Neural cell (in vitro differentiated cells): ENCODE data around the gene CXorf58. TPM values are rescaled to one million over a fixed set of nuclear protein-coding genes. Genes with fewer than 3 reads are reported as not detected.

Experiments
- H2AFZ ChIP-seq: fragments of 200-600, 300-800 bp; sonication (generic), shearing (Covaris generic); 2 replicates; pipeline ENCODE4 v1.6.0; 2014; ENCODE audit warnings: low read depth, mild to moderate bottlenecking, antibody characterized with exemption, low read length, moderate library complexity
- H3F3A ChIP-seq: fragments of 200-600 bp; shearing (Covaris generic); 2 replicates; pipeline ENCODE4 v1.6.1; 2016; ENCODE audit warnings: mild to moderate bottlenecking, moderate library complexity, mixed read lengths, antibody characterized with exemption, low read length; ENCODE audit not compliant: insufficient read depth, poor library complexity, severe bottlenecking
- H3K27ac ChIP-seq: fragments of 200-600, 300-800 bp; sonication (generic), shearing (Covaris generic); 2 replicates; pipeline ENCODE4 v1.5.1; 2014; ENCODE audit warnings: mild to moderate bottlenecking, low read length, moderate library complexity
- H3K27me3 ChIP-seq: fragments of 300-800, 200-600 bp; sonication (generic), shearing (Covaris generic); 2 replicates; pipeline ENCODE4 v1.6.0; 2014; ENCODE audit warnings: mild to moderate bottlenecking, low read depth, low read length, moderate library complexity; ENCODE audit not compliant: insufficient read depth
- H3K36me3 ChIP-seq: fragments of 300-800, 200-600 bp; sonication (generic), shearing (Covaris generic); 2 replicates; pipeline ENCODE4 v1.5.1; 2014; ENCODE audit warnings: mild to moderate bottlenecking, antibody characterized with exemption, low read length, moderate library complexity; ENCODE audit not compliant: insufficient read depth
- H3K4me2 ChIP-seq: fragments of 300-800, 200-600 bp; sonication (generic), shearing (Covaris generic); 2 replicates; pipeline ENCODE4 v1.6.0; 2014; ENCODE audit warnings: mild to moderate bottlenecking, low read length
- H3K4me3 ChIP-seq: fragments of 300-800, 200-600 bp; sonication (generic), shearing (Covaris generic); 2 replicates; pipeline ENCODE4 v1.5.1; 2014; ENCODE audit warnings: mild to moderate bottlenecking, low read length, moderate library complexity
- H3K79me2 ChIP-seq: fragments of 200-600 bp; shearing (Covaris generic); replicated peaks from 2 replicates; pipeline ENCODE4 v1.6.0; 2014; ENCODE audit warnings: mild to moderate bottlenecking, low read length, moderate library complexity; ENCODE audit not compliant: insufficient read depth
- H3K9ac ChIP-seq: fragments of 300-800, 200-600 bp; sonication (generic), shearing (Covaris generic); 2 replicates; pipeline ENCODE4 v1.6.1; 2016; ENCODE audit warnings: mild to moderate bottlenecking, low read length, mixed read lengths
- H3K9me2 ChIP-seq: fragments of 200-600 bp; shearing (Covaris generic); 2 replicates; pipeline ENCODE4 v1.6.1; 2016; ENCODE audit warnings: mild to moderate bottlenecking, low read length, mixed read lengths; ENCODE audit not compliant: insufficient read depth
- H3K9me3 ChIP-seq: fragments of 200-600, 300-800 bp; sonication (generic), shearing (Covaris generic); 2 replicates; pipeline ENCODE4 v1.6.1; 2016; ENCODE audit warnings: mild to moderate bottlenecking, mixed run types, low read length, moderate library complexity, mixed read lengths
- H4K20me1 ChIP-seq: fragments of 200-600 bp; shearing (Covaris generic); 2 replicates; pipeline ENCODE4 v1.6.1; 2016; ENCODE audit warnings: mild to moderate bottlenecking, mixed run types; ENCODE audit not compliant: insufficient read depth
- EP300 ChIP-seq: fragments of 450-650 bp; conservative IDR thresholded peaks from 2 replicates; pipeline ENCODE4 v1.6.1; 2014; ENCODE audit warnings: antibody characterized with exemption, mild to moderate bottlenecking, moderate library complexity; ENCODE audit not compliant: poor library complexity, severe bottlenecking
- EZH2 ChIP-seq: fragments of 200-600, 300-800 bp; shearing (Covaris generic), sonication (generic); IDR thresholded peaks from 2 replicates; pipeline ENCODE4 v1.6.1; 2014; ENCODE audit warnings: antibody characterized with exemption, low read length, borderline replicate concordance, mild to moderate bottlenecking; ENCODE audit not compliant: insufficient read depth, poor library complexity, severe bottlenecking
- MXI1 ChIP-seq: fragments of 450-650 bp; conservative IDR thresholded peaks from 2 replicates; pipeline ENCODE4 v1.6.1; 2014; ENCODE audit warnings: antibody characterized with exemption, mild to moderate bottlenecking; ENCODE audit not compliant: poor library complexity, severe bottlenecking
- POLR2AphosphoS5 ChIP-seq: IDR thresholded peaks from 2 replicates; pipeline ENCODE4 v1.6.1; 2012
- RAD21 ChIP-seq: fragments of 450-650 bp; conservative IDR thresholded peaks from 2 replicates; pipeline ENCODE4 v1.6.1; 2014; ENCODE audit warnings: antibody characterized with exemption, mild to moderate bottlenecking, moderate library complexity
- SMC3 ChIP-seq: fragments of 450-650 bp; conservative IDR thresholded peaks from 2 replicates; pipeline ENCODE4 v1.6.1; 2014; ENCODE audit warnings: antibody characterized with exemption, mild to moderate bottlenecking, moderate library complexity; ENCODE audit not compliant: poor library complexity
- TAF1 ChIP-seq: IDR thresholded peaks from 2 replicates; pipeline ENCODE4 v1.6.1; 2012; ENCODE audit warnings: low read depth
- polyA plus RNA-seq: library from polyadenylated mRNA; depleted of rRNA; stranded (reverse); fragments of >200 nt; gene quantifications from 2 replicates; pipeline ENCODE4 v1.2.3, GENCODE V29; 2014
- TF ChIP-seq, protein P1 (sequence below): fragments of 450-650 bp; IDR thresholded peaks from 2 replicates; pipeline ENCODE4 v1.5.1; 2014; ENCODE audit warnings: antibody characterized with exemption, mild to moderate bottlenecking, moderate library complexity; ENCODE audit not compliant: poor library complexity, severe bottlenecking
- TF ChIP-seq, protein P2 (sequence below): IDR thresholded peaks from 2 replicates; pipeline ENCODE4 v1.6.1; 2012; ENCODE audit warnings: borderline replicate concordance

The CXorf58 gene
- polyA plus RNA-seq, 1 donor from 2014 or later: 0.14 TPM

DNA sequence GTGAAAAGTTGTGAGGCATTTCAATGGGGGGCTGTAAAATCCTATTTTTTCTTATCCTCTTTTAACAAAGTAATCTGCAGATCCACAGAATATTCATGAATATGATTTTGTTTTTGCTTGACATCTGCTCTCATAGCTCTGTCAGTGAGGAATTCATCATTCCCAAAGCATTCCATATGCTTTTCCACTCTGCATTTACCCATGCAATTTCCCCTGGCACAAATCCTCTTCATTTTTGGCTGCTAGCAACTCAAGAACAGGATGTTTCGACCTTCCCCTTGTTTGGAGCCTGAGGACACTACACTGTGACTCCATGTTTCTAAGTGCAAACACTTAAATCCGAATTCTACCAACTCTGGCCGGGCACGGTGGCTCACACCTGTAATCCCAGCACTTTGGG is 70.7 kb downstream of the CXorf58 start:
- H4K20me1 ChIP-seq: no peaks in the 10 kb centered on the region
- no peaks in the 10 kb centered on the region for H3K36me3 ChIP-seq
- H3F3A ChIP-seq: no peaks in the 10 kb centered on the region
- H3K9ac ChIP-seq: no peak overlapping the region
- H3K9me3 ChIP-seq: no peaks in the 10 kb centered on the region
- H2AFZ ChIP-seq: no peak overlapping the region
- H3K4me2 ChIP-seq: no peak overlapping the region
- no peaks in the 10 kb centered on the region for H3K9me2 ChIP-seq
- no peaks in the 10 kb centered on the region for H3K79me2 ChIP-seq
- no peak overlapping the region for H3K4me3 ChIP-seq
- H3K27me3 ChIP-seq: no peaks in the 10 kb centered on the region
- TF ChIP-seq, protein P1, sequence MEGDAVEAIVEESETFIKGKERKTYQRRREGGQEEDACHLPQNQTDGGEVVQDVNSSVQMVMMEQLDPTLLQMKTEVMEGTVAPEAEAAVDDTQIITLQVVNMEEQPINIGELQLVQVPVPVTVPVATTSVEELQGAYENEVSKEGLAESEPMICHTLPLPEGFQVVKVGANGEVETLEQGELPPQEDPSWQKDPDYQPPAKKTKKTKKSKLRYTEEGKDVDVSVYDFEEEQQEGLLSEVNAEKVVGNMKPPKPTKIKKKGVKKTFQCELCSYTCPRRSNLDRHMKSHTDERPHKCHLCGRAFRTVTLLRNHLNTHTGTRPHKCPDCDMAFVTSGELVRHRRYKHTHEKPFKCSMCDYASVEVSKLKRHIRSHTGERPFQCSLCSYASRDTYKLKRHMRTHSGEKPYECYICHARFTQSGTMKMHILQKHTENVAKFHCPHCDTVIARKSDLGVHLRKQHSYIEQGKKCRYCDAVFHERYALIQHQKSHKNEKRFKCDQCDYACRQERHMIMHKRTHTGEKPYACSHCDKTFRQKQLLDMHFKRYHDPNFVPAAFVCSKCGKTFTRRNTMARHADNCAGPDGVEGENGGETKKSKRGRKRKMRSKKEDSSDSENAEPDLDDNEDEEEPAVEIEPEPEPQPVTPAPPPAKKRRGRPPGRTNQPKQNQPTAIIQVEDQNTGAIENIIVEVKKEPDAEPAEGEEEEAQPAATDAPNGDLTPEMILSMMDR: no peak
- TF ChIP-seq TAF1 (no peak), POLR2AphosphoS5 (no peak), EZH2 (no peak), RAD21 (no peak), EP300 (no peak), SMC3 (no peak), MXI1 (no peak)
- TF ChIP-seq, protein P2, sequence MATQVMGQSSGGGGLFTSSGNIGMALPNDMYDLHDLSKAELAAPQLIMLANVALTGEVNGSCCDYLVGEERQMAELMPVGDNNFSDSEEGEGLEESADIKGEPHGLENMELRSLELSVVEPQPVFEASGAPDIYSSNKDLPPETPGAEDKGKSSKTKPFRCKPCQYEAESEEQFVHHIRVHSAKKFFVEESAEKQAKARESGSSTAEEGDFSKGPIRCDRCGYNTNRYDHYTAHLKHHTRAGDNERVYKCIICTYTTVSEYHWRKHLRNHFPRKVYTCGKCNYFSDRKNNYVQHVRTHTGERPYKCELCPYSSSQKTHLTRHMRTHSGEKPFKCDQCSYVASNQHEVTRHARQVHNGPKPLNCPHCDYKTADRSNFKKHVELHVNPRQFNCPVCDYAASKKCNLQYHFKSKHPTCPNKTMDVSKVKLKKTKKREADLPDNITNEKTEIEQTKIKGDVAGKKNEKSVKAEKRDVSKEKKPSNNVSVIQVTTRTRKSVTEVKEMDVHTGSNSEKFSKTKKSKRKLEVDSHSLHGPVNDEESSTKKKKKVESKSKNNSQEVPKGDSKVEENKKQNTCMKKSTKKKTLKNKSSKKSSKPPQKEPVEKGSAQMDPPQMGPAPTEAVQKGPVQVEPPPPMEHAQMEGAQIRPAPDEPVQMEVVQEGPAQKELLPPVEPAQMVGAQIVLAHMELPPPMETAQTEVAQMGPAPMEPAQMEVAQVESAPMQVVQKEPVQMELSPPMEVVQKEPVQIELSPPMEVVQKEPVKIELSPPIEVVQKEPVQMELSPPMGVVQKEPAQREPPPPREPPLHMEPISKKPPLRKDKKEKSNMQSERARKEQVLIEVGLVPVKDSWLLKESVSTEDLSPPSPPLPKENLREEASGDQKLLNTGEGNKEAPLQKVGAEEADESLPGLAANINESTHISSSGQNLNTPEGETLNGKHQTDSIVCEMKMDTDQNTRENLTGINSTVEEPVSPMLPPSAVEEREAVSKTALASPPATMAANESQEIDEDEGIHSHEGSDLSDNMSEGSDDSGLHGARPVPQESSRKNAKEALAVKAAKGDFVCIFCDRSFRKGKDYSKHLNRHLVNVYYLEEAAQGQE: no peak
- H3K27ac ChIP-seq: no peak overlapping the region

DNA sequence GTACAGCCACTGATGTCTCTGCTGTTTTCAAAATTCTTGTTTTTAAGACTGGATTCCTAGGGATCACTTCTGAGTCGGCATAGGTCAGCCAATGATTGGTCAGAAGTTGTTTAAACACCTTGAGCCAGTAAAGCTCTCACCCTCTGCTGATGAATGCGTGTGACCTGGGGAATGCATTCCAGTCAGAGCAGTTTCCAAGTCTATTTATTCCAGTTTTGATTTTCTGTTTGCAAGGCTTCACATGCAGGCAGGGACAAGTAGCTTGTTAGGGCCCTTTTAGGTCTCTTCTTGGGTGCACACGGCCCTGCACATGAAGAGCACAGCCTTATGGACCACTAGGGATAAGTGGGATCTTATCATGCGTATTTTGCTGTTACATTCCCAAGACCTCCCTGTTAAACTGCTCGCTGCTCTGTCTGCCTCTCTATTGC is 72.2 kb downstream of the CXorf58 start:
- H3K27me3 ChIP-seq: no peaks in the 10 kb centered on the region
- no peak overlapping the region for H2AFZ ChIP-seq
- H3K27ac ChIP-seq: no peak overlapping the region
- no peak overlapping the region for H3K9ac ChIP-seq
- H4K20me1 ChIP-seq: no peaks in the 10 kb centered on the region
- H3K36me3 ChIP-seq: no peaks in the 10 kb centered on the region
- H3K4me2 ChIP-seq: no peak overlapping the region
- no peaks in the 10 kb centered on the region for H3K79me2 ChIP-seq
- H3K9me2 ChIP-seq: no peaks in the 10 kb centered on the region
- no peak overlapping the region for H3K4me3 ChIP-seq
- no peaks in the 10 kb centered on the region for H3K9me3 ChIP-seq
- no peaks in the 10 kb centered on the region for H3F3A ChIP-seq
- TF ChIP-seq TAF1: no peak
- no peak for TF ChIP-seq MXI1

DNA sequence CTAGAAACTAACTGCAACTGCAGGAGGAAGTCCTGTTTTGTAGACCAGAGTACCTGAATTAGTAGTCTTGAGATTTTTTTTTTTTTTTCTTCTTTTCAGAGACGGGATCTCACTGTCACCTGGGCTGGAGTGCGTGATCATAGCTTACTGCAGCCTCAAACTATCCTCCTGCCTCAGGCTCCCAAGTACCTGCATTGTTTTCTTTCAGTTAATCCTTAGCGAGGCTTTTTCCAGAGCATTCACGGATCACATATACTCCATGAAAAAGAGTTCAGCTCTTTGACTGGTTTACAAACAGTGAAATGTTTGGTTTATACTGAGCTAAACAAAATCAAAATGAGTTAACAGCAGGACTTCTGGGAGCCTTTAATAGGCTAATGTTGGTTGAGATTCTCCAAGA is 73.4 kb downstream of the CXorf58 start:
- Histone ChIP-seq H3F3A (no peaks in the 10 kb centered on the region), H3K36me3 (no peaks in the 10 kb centered on the region), H2AFZ (no peak overlapping the region), H3K4me2 (no peak overlapping the region), H3K9me3 (no peaks in the 10 kb centered on the region), H3K9me2 (no peaks in the 10 kb centered on the region), H3K4me3 (no peak overlapping the region), H3K79me2 (no peaks in the 10 kb centered on the region), H3K9ac (no peak overlapping the region), H3K27me3 (no peaks in the 10 kb centered on the region), H3K27ac (no peak overlapping the region), H4K20me1 (no peaks in the 10 kb centered on the region)
- no peak for TF ChIP-seq POLR2AphosphoS5
- no peak for TF ChIP-seq EP300
- no peak for TF ChIP-seq EZH2
- no peak for TF ChIP-seq TAF1
- TF ChIP-seq, protein P1: no peak
- TF ChIP-seq, protein P2: no peak
- no peak for TF ChIP-seq MXI1
- no peak for TF ChIP-seq SMC3
- no peak for TF ChIP-seq RAD21
